ENCODE results near the gene UHMK1.

The UHMK1 gene

DNA sequence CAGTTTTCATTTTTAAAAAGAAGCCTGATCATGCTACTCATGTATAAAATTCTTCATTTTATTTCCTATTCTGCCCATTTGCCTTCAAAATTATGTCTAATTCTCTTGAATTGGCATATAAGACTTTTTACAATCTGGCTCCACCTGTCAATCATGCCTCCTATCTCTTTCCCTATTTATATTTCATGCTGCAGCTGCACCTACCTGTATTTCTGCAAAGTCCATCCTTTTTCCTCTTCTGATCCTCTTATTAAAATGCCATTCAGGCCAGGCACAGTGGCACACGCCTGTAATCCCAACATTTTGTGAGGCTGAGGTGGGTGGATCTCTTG, 33.3 kb downstream of the UHMK1 start:
- DNase-seq (ENCODE audit: low read depth), result no peak
- no peak overlapping the region for H3K4me3 ChIP-seq (ENCODE audit: low read depth, low read length)
- TF ChIP-seq, protein P1, sequence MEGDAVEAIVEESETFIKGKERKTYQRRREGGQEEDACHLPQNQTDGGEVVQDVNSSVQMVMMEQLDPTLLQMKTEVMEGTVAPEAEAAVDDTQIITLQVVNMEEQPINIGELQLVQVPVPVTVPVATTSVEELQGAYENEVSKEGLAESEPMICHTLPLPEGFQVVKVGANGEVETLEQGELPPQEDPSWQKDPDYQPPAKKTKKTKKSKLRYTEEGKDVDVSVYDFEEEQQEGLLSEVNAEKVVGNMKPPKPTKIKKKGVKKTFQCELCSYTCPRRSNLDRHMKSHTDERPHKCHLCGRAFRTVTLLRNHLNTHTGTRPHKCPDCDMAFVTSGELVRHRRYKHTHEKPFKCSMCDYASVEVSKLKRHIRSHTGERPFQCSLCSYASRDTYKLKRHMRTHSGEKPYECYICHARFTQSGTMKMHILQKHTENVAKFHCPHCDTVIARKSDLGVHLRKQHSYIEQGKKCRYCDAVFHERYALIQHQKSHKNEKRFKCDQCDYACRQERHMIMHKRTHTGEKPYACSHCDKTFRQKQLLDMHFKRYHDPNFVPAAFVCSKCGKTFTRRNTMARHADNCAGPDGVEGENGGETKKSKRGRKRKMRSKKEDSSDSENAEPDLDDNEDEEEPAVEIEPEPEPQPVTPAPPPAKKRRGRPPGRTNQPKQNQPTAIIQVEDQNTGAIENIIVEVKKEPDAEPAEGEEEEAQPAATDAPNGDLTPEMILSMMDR (IDR thresholded peaks at IDR 0.05; ENCODE audit: low read depth, low read length, missing control alignments), result no peak

DNA sequence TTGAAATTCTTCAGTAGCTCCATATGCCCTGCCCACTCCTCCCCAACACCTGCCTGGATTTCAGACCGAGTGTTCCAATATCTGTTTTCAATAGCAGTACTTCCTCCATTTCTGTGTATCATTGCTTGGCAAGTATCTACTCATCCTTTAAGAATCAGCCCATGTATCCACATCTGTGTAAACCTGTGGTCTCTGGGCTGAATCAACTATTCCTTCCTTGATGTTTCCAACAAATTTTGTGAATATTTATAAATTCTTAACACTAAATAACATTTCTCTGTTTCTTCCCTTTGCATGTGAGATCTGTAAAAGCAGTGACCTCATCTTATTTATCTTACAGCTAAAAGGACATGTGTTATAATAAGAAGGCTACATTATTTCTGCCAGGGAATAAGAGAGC, 37.9 kb downstream of the UHMK1 start:
- no peak overlapping the region for H3K4me3 ChIP-seq (ENCODE audit: low read depth, low read length)
- TF ChIP-seq, protein P1 (IDR thresholded peaks at IDR 0.05; ENCODE audit: low read depth, low read length, missing control alignments), result no peak
- DNase-seq (ENCODE audit: low read depth), result no peak

- TF ChIP-seq, protein P1 (IDR thresholded peaks at IDR 0.05; ENCODE audit: low read depth, low read length, missing control alignments), result no peak
- no peak for DNase-seq (ENCODE audit: low read depth)
Observed at GRCh38 chr1:162536511-162536910, 38.9 kb downstream of the UHMK1 start.

DNA sequence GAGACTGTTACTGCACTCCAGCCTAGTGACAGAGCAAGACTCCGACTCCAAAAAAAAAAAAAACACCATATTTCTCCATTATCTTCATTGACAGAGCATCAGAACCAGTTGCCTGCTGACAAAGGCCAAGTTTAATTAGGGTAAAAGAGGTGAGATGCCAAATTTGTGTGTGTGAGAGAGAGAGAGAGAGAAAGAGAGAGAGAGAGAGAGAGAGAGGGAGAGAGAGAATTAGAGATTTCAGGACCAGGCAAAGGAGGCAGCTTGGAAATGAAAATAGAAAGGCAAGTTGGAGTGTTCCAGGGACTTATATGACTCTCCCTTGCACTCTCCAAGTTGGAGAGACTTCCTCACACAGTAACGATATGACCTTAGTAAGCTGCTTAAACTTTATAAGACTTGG, 39.6 kb downstream of the UHMK1 start:
- DNase-seq (ENCODE audit: low read depth), result no peak
- TF ChIP-seq, protein P1 (IDR thresholded peaks at IDR 0.05; ENCODE audit: low read depth, low read length, missing control alignments), result no peak
- no peak overlapping the region for H3K4me3 ChIP-seq (ENCODE audit: low read depth, low read length)

More at GRCh38 chr1:162536511-162536910, 38.9 kb downstream of the UHMK1 start:
- no peak overlapping the region for H3K4me3 ChIP-seq (ENCODE audit: low read depth, low read length)

DNA sequence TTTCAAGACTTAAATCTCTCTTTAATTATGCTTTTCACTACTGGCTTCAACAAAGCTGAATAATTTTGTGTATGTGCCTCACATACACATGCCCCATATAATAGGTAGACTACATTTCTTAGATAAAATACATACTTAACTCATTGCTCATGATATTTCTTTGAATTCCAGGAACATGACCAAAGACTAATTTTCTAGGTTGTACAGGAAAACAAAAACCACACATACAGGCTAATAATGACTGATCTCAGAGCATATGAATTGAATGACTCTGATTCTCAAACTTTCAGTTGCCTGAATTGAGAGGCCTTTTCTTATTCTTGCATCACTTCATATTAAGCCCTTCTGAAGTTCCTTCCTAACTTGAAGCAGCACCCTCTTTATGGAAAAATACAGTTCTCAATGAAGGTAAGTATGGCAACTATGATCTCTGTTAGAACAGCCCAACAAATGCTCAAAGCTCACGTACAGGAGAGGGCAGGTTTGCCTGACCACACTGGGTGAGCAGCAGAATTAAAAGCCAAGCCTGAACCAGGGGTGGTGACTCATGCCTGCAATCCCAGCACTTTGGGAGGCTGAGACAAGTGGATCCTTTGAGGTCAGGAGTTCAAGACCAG, 41.3 kb downstream of the UHMK1 start:
- DNase-seq (ENCODE audit: low read depth), result no peak
- TF ChIP-seq, protein P1 (IDR thresholded peaks at IDR 0.05; ENCODE audit: low read depth, low read length, missing control alignments), result no peak

GRCh38 chr1:162541619-162542141, 44.1 kb downstream of the UHMK1 start:
- no peak for DNase-seq (ENCODE audit: low read depth)
- no peak overlapping the region for H3K4me3 ChIP-seq (ENCODE audit: low read depth, low read length)
- TF ChIP-seq, protein P1 (IDR thresholded peaks at IDR 0.05; ENCODE audit: low read depth, low read length, missing control alignments), result no peak

More for the DNA sequence above, 41.3 kb downstream of the UHMK1 start:
- no peak overlapping the region for H3K4me3 ChIP-seq (ENCODE audit: low read depth, low read length)

GRCh38 chr1:162543228-162543627, 45.6 kb downstream of the UHMK1 start:
- TF ChIP-seq, protein P1 (IDR thresholded peaks at IDR 0.05; ENCODE audit: low read depth, low read length, missing control alignments), result no peak
- DNase-seq (ENCODE audit: low read depth), result no peak

More at GRCh38 chr1:162543228-162543627, 45.6 kb downstream of the UHMK1 start:
- H3K4me3 ChIP-seq (ENCODE audit: low read depth, low read length), result no peak overlapping the region
